GM10248 (cell line): ENCODE measurements around the gene PRKAR1A.

Source experiments
- CTCF ChIA-PET: fragments of 300-600 bp; sonication (Branson Sonifier 250); formaldehyde crosslinking; extraction: SDS; loops from one replicate; lab custom pipeline; 2021; ENCODE audit warnings: antibody characterized with exemption; lab: Yijun Ruan, JAX
- POLR2A ChIA-PET: fragments of 350-650 bp; sonication (Branson Sonifier 250); formaldehyde crosslinking; extraction: SDS; loops from one replicate; lab custom pipeline; 2020; ENCODE audit warnings: antibody characterized with exemption; lab: Yijun Ruan, JAX
- DNase-seq: peaks from one replicate; pipeline ENCODE4 v3.0.0; 2012; ENCODE audit errors: extremely low spot score
- TF ChIP-seq, protein P1 (sequence below): IDR thresholded peaks from 2 replicates; pipeline ENCODE4 v1.5.1; 2012; ENCODE audit warnings: mild to moderate bottlenecking, low read depth; ENCODE audit errors: extremely low read depth, missing control alignments, control extremely low read depth

PRKAR1A gene

DNA sequence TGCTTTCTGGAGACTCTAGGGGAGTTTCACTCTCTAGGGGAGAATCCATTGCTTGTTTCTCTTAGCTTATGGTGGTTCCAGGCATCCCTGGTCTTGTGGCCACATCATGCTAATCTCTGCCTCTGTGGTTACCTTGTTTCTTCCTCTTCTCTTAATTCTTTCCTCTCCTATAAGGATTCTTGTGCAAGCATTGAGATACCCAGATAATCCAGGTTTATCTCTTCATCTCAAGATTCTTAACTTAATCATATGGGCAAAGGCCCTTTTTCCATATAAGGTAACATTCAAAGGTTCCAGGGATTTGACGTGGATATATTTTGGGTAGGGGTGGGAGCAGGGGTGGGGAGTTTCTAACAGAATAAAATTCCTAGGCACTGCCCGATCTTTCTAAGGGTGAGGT is 56.4 kb downstream of the PRKAR1A start:
- CTCF ChIA-PET: no interaction called here
- DNase-seq: no peak
- TF ChIP-seq, protein P1, sequence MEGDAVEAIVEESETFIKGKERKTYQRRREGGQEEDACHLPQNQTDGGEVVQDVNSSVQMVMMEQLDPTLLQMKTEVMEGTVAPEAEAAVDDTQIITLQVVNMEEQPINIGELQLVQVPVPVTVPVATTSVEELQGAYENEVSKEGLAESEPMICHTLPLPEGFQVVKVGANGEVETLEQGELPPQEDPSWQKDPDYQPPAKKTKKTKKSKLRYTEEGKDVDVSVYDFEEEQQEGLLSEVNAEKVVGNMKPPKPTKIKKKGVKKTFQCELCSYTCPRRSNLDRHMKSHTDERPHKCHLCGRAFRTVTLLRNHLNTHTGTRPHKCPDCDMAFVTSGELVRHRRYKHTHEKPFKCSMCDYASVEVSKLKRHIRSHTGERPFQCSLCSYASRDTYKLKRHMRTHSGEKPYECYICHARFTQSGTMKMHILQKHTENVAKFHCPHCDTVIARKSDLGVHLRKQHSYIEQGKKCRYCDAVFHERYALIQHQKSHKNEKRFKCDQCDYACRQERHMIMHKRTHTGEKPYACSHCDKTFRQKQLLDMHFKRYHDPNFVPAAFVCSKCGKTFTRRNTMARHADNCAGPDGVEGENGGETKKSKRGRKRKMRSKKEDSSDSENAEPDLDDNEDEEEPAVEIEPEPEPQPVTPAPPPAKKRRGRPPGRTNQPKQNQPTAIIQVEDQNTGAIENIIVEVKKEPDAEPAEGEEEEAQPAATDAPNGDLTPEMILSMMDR: no peak
- POLR2A ChIA-PET: no interaction called here

DNA sequence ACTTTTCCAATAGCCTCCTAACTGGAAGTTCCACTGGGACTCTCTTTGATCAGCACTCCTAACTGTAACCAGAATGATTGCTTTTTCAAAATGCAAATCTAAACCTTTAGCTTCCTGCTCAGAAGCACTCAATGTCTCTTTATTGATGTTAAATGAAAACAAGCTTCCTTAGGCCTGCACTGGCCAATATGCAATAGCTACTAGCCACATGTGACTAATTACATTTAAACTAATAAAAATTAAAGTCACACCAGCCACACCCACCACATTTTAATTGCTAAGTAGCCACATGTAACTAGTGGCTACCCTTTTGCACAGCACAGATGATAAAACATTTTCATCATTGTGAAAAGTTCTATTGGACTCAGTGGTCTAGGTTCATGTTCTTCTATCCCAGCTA is 57.1 kb downstream of the PRKAR1A start:
- POLR2A ChIA-PET: no interaction called here
- CTCF ChIA-PET: no interaction called here
- TF ChIP-seq, protein P1: no peak
- no peak for DNase-seq

DNA sequence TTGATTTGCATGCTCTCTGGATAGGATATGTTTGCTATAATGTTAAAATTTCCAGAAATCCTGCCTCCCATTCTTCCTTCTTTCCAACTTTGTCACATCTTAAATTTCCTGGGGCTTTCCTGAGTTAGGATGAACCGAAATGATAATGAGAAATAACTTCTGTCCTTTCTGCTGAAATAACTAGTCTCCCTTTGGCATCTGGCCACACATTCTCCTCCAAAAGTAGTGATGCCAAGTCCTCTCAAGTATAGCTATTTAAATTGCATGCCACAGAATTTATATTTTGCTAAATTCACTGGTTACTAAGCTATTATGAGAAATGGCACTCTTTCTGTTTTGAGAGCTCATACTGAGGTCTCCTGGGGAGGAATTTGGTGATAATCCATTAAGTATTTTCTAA is 58.3 kb downstream of the PRKAR1A start:
- no peak for DNase-seq
- ChIA-PET CTCF (no interaction called here), POLR2A (no interaction called here)
- TF ChIP-seq, protein P1: no peak

DNA sequence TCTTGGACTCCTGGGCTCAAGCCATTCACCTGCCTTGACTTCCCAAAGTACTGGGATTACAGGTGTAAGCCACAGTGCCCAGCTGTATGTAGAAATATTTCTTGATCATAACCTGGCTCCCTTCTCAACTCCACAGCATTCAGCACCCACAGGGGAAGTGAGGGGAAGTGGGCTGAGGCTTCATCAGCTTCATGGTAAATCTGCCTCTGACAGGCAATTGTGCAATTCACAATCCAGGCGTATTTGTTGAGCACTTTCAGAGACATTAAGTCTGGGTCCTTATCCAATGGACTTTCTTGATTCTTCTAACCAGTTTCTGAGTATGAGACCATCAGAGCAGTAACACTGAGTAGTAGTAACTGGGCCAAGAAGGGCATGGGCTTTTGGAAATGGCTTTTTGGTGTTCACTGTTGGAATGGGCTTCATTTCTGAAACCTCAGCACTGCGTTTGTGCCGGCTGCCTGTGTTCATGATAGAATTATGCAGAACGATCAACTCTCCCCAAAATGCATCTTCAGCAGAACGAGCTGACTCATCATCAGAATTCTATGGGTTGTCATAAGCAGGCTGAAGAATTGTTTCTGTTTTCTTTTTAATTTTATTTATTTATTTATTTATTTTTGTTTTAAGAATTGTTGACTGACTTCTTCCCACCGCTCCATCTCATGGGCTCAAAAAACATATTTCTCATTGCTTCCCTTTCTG is 60.1 kb downstream of the PRKAR1A start:
- no peak for DNase-seq
- POLR2A ChIA-PET: no interaction called here
- TF ChIP-seq, protein P1: no peak
- CTCF ChIA-PET: no interaction called here

DNA sequence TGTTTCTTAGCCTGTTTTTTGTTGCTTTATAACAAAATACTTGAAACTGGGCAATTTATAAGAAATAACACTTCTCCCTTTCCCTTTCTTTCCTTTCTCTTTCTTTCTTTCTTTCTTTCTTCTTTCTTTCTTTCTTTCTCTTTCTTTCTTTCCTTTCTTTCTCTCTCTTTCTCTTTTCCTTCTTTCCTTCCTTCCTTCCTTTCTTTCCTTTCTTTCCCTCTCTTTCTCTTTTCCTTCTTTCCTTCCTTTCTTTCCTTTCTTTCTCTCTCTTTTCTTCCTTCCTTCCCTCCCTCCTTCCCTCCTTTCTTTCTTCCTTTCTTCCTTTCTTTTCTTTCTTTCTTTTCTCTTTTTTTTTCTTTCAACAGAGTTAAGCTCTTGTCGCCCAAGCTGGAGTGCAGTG is 61.1 kb downstream of the PRKAR1A start:
- TF ChIP-seq, protein P1: no peak
- CTCF ChIA-PET: no interaction called here
- POLR2A ChIA-PET: interaction anchor here (0.7 kb wide), 1 partner anchor 32 kb away, joined by 3 read pairs; no protein-coding TSS in a partner anchor
- no peak for DNase-seq

DNA sequence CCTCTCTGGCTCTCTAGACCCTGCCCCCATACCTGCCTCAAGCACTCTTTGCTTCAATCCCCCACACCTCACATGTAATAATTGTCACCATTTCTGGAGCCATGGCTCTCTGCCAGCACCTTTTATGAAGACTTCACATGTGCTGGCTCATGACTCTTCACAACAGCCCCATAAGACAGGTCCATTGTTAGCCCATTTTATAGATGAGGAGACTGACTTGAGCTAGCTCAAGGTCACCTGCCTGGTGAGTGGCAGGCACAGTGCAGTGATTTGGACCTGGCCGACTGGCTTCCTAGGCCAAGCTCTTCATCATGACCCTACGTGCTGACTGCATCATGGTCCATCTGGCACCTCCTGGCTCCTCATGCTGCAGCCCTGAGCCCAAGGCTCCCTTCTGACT is 63.9 kb downstream of the PRKAR1A start:
- ChIA-PET POLR2A (no interaction called here), CTCF (interaction anchor here (1.1 to 1.6 kb wide), 4 partner anchors 9 to 43 kb away, joined by 3 to 6 read pairs (median 4); no protein-coding TSS in a partner anchor)
- DNase-seq: no peak
- TF ChIP-seq, protein P1: no peak
